AG20443 (cell line): ENCODE results near the gene SLC4A2.

Experiments used
- DNase-seq: peaks from one replicate; pipeline ENCODE4 v3.0.0; 2012; ENCODE audit warnings: low spot score, mixed read lengths

SLC4A2 gene

GRCh38 chr7:151062399-151063211, 3.2 kb downstream of the SLC4A2 start:
- peak; percentile 86 for DNase-seq

GRCh38 chr7:151063212-151063561, 3.8 kb downstream of the SLC4A2 start:
- peak; percentile 82 for DNase-seq

- DNase-seq: no peak
These were observed 5.1 kb downstream of the SLC4A2 start for GRCh38 chr7:151064454-151064853.

- no peak for DNase-seq
These were observed 5.6 kb downstream of the SLC4A2 start for GRCh38 chr7:151064993-151065392.

DNA sequence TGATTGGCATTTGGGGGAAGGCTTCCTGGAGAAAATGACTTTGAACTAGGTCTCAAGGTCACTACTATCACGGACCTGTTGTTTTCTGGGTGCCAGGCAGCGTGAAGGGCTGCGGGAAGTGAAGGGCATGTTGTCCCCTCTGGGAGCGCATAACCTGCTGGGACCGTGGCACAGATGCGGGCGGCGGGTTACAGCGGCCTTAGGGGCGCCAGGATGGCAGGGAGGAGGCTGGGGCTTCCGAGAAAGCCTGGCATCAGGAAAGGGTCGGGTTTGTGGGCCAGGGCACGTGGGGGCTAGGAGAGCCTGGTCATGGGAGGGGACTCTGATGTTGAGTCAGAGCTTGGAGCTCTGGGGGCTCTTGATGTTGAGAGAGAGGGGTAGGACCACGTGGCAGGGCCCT, 6.1 kb downstream of the SLC4A2 start:
- no peak for DNase-seq

- DNase-seq: no peak
These were observed 7.0 kb downstream of the SLC4A2 start for GRCh38 chr7:151066273-151066974.

DNA sequence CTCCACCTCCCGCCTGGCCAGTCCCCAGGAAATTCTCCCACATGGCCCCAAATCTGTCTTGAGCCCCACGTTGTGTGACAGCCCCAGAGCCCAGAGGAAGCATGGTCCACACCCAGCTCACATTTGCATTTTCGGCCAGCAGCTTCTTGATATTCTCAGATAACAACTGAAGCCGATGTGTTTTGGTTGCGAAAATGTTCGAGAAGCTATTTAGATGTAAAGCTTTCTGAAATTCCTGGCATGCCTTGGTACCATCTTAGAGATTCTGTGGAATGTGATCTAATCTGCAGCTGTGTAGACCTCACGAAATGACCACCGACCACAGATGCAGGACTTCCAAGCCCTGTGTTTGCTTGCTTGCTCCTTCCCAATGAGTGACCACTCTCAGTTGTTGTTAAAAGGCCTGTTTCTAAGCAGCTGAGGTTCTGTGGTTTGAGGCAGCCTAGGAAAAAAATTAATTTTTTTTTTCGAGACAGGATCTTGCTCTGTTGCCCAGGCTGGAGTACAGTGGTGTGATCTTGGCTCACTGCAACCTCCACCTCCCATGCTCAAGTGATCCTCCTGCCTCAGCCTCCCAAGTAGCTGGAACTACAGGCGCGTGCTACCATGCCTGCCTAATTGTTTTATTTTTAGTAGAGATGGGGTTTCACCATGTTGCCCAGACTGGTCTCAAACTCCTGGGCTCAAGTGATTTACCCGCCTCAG, 8.8 kb downstream of the SLC4A2 start:
- no peak for DNase-seq

GRCh38 chr7:151069841-151070573, 10.6 kb downstream of the SLC4A2 start:
- DNase-seq: no peak

- no peak for DNase-seq
These were observed 11.2 kb downstream of the SLC4A2 start for GRCh38 chr7:151070574-151070960.

GRCh38 chr7:151071032-151071866, 11.9 kb downstream of the SLC4A2 start:
- DNase-seq: no peak

- DNase-seq: no peak
These were observed 14.6 kb downstream of the SLC4A2 start for GRCh38 chr7:151073990-151074389.

GRCh38 chr7:151074817-151075661, 15.7 kb downstream of the SLC4A2 start:
- DNase-seq: no peak

DNA sequence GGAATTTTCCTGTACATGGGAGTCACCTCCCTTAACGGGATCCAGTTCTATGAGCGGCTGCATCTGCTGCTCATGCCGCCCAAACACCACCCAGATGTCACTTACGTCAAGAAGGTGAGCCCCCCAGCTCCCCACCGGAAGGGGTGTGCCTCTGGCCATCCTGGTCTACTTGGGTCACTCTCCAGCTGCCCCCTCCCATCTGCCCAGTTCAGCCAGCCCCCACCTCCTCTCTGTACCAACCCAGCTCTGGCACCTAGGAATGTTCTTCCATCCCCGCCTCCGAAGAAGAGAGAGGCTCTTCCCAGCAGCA, 16.2 kb downstream of the SLC4A2 start:
- DNase-seq: no peak

GRCh38 chr7:151075978-151076426, 16.6 kb downstream of the SLC4A2 start:
- DNase-seq: no peak

DNA sequence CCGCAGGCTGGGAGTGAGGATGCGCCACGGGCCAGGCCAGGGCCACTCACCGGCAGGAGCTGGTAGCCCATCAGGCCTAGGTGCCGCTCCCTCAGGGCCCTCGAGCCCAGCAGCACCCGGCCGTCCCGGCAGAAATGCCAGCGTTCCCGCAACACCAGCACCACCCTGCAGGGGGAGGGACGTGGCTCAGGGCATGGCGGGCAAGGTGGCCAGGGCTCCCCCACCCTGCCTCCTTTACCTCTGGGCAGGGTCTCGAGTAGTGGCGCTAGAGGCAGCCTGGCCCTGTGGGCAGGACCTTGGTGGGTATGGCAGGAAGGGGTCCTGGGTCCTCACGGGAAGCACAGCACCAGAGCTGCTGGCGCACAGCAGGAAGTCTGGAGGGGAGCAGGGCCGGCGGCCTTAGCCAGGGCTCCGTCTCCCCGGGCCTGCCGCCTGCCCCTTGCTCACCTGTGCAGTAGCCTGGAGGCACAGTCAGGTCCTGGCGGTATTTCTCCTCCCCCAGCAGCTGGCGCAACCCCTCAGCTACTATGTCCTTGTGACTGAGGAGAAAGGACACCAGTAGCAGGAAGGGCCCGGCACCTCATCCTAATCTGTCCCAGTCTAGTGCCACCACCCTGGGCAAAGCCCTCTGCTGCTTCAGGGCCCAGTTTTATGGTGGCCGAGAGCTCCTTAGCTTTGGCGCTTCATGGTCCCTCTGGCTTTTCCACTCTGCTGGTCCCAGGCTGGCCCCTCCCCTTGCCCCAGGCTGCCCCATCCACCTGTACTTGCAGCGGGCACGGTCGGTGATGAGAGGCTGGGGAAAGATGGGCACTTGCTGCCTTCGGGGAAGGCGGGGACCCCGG, 17.7 kb downstream of the SLC4A2 start:
- peak; percentile 36 for DNase-seq

DNA sequence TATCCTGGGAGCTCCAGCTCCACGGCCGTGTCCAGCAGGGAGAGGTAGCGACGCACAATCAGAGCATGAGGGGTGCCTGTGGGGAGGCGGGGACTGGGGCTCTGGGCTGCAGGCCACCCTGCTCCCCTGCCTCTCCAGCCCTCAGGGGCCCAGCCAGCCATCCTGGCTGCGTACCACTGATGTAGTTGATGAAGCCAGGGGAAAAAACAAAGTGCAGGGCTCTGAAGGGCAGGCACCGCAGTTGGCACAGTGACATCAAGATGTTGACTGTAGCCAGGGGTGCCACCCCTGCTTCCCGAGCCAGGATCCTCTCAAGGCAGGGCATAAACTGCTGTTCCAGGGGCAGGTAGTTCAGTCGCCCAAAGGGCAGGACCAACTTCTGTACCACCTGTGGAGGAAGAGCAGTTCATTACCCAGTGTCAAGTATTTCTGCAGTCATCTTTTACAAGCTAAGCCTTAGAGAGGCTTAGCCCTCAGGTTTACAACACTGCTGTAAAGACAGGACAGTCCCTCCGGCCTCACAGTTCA, 18.4 kb downstream of the SLC4A2 start:
- DNase-seq: no peak

GRCh38 chr7:151078233-151079040, 19.0 kb downstream of the SLC4A2 start:
- DNase-seq: peak; percentile 25

- DNase-seq: no peak
These were observed 20.0 kb downstream of the SLC4A2 start for GRCh38 chr7:151079199-151079910.
